ENCODE measurements around the gene LDLRAD3. TPM values are rescaled to one million over a fixed set of nuclear protein-coding genes. Genes with fewer than 3 reads are reported as not detected.
"Not testable (repeated sequence)": the region's sequence is repeated elsewhere in the genome, so short reads cannot be mapped to it uniquely, and the experiment has no call there.

LDLRAD3 gene
- total and polyA plus RNA-seq, 5 experiments from 2014 or later = not detected

DNA sequence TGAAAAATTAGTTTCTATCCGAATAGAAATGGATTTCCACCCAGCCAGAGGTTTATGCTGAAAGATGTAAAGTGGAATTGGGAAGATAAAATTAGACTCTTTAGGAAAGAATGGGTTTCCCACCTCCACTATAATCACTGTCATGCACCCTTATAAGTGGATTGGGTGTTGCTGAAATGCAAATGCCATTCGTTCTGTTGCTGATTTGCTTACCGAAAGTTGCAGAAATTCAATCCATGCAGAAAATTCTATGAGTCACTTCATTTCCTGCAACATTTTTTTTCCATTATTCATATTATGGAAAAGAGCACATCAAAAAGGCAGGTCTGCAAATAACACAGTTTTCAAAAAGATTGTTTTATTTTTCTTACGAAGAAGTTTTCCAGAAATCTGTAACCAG, 65.6 kb downstream of the LDLRAD3 start:
- Mint-ChIP-seq H3K4me1 (peaks cover 0 to 2% (median 0%) of the 10 kb centered on the region in 4 donors), H3K4me3 (no peak overlapping the region), H3K27ac (no peak overlapping the region), H3K36me3 (no peaks in the 10 kb centered on the region), H3K9me3 (peaks cover 0 to 8% (median 2%) of the 10 kb centered on the region in 9 donors), H3K27me3 (peaks cover 6 to 22% (median 12%) of the 10 kb centered on the region in 5 donors)
- POLR2A ChIA-PET = no interaction called here
- DNase-seq (no peak), ATAC-seq (no peak)

DNA sequence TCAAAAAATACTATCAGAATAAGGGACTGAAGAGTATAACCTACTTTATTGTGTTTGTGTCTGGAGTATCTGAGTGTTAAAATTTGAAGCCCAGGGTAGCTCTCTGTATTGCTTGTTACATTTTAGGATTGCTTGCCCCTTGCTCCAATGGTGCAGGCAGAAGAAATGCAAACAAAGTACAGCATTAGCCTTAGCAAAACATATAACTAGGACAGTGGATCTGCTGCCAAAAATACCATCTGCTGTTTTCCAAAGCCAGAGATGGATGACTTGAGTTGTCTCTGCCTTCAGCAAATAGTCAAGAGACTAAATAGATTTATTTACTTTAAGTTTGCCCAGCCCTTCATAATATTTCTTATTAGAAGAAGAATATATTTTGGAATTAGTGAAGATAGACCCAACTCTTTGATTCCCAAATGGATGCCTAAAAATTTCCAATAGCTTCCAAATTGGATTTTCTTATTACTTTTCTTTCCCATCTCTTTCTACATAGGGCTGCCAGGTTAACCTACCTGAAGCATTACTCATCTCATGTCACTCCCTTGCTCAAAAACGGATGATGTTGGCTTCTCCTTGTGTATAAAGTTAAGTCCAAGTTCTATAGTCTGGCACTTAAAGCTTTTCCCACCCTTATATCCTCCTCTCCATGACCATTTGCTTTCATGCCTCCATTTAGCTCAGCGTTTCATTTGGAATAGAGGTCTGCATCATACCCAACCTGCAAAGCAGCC, 66.3 kb downstream of the LDLRAD3 start:
- DNase-seq (no peak), ATAC-seq (no peak)
- Mint-ChIP-seq H3K9me3 (peaks cover 0 to 8% (median 2%) of the 10 kb centered on the region in 9 donors), H3K36me3 (no peaks in the 10 kb centered on the region), H3K27ac (no peak overlapping the region), H3K4me3 (no peak overlapping the region), H3K27me3 (peaks cover 6 to 23% (median 12%) of the 10 kb centered on the region in 5 donors), H3K4me1 (peaks cover 0 to 2% (median 0%) of the 10 kb centered on the region in 4 donors)
- POLR2A ChIA-PET = no interaction called here

DNA sequence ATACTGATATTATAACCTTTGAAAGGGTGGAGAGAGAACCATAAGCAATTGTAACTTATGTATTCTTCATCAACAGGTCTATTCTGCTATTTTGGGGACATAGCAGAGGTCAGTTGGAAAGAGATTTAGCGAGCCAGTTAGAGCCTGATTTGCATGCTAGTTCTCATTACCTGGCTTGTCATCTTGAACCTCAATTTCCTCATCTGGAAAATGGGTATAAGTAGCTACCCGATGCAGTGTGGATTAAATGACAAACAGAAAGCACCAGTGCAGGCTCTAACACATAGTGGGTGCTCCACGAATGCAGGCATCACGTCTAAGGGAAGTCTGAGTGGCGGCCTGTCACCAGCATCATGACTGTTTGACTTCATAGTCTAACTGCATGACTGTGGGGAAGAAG, 67.7 kb downstream of the LDLRAD3 start:
- H3K4me3 Mint-ChIP-seq = no peak overlapping the region
- POLR2A ChIA-PET = no interaction called here

DNA sequence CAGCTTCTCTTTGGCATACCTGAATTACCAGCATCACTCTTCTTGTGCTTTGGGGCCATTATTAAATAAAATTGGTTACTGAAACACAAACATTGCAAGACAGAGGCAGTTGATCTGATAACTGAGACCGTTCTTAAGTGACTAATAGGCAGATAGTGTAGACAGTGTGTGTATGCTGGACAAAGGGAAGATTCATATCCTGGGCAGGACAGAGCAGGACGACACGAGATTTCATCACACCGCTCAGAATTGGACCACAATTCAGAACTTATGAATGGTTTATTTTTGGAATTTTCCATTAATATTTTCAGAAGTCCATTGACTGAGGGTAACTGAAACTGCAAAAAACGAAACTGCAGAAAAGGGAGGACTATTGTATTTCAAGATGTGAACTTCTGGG, 68.6 kb downstream of the LDLRAD3 start:
- ATAC-seq (no peak), DNase-seq (no peak)
- POLR2A ChIA-PET = no interaction called here
- Mint-ChIP-seq H3K27me3 (peaks cover 5 to 18% (median 12%) of the 10 kb centered on the region in 5 donors), H3K4me3 (no peak overlapping the region), H3K9me3 (peaks cover 0 to 2% (median 0%) of the 10 kb centered on the region in 9 donors), H3K27ac (peak overlapping the region in 1 of 10 donors; percentile 68), H3K4me1 (peaks cover 0 to 2% (median 0%) of the 10 kb centered on the region in 4 donors), H3K36me3 (no peaks in the 10 kb centered on the region)

More for the DNA sequence above, 67.7 kb downstream of the LDLRAD3 start:
- Mint-ChIP-seq H3K27me3 (peaks cover 8 to 23% (median 12%) of the 10 kb centered on the region in 5 donors), H3K36me3 (no peaks in the 10 kb centered on the region), H3K4me1 (peaks cover 0 to 2% (median 0%) of the 10 kb centered on the region in 4 donors), H3K9me3 (peaks cover 0 to 2% (median 0%) of the 10 kb centered on the region in 9 donors), H3K27ac (no peak overlapping the region)
- DNase-seq = no peak
- no peak for ATAC-seq

DNA sequence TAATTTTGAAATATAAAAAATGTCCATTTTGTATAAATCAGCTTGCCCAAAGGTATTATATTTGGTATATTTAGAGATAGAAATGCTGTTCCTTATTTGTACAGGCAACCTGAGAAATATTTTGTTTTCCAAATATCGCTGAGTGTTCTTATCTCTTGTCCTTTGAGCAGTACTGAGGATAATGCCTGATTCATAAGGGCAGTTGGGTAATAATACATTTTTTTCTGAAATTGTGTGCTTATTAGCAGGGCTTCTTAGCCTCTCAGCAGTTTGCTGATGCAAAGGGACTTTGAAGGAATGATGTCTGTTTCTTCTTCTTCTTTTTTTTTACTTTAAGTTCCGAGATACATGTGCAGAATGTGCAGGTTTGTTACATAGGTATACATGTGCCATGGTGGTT, 69.1 kb downstream of the LDLRAD3 start:
- H3K27ac Mint-ChIP-seq = no peak overlapping the region
- H3K36me3 Mint-ChIP-seq = no peaks in the 10 kb centered on the region
- DNase-seq (no peak), ATAC-seq (no peak)
- H3K4me1 Mint-ChIP-seq = peaks cover 0 to 2% (median 0%) of the 10 kb centered on the region in 4 donors
- no peak overlapping the region for H3K4me3 Mint-ChIP-seq
- peaks cover 5 to 17% (median 12%) of the 10 kb centered on the region in 5 donors for H3K27me3 Mint-ChIP-seq
- peaks cover 0 to 2% (median 0%) of the 10 kb centered on the region in 9 donors for H3K9me3 Mint-ChIP-seq
- POLR2A ChIA-PET = no interaction called here

DNA sequence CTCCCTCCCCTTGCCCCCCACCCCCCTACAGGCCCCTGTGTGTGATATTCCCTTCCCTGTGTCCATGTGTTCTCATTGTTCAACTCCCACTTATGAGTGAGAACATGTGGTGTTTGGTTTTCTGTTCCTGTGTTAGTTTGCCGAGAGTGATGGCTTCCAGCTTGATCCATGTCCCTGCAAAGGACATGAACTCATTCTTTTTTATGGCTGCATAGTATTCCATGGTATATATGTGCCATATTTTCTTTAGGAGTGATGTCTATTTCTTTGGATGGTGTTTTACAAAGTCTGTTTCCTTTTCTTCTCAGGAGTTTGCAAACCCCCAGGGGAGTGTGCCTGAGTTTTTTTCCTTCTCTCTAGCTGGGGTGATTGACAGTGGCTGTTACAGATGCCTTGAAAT, 69.6 kb downstream of the LDLRAD3 start:
- ATAC-seq, H3K4me1 Mint-ChIP-seq, DNase-seq, H3K27ac Mint-ChIP-seq, POLR2A ChIA-PET, H3K4me3 Mint-ChIP-seq, H3K9me3 Mint-ChIP-seq, H3K36me3 Mint-ChIP-seq: not testable (repeated sequence)
- peaks cover 5 to 18% (median 10%) of the 10 kb centered on the region in 5 donors for H3K27me3 Mint-ChIP-seq

DNA sequence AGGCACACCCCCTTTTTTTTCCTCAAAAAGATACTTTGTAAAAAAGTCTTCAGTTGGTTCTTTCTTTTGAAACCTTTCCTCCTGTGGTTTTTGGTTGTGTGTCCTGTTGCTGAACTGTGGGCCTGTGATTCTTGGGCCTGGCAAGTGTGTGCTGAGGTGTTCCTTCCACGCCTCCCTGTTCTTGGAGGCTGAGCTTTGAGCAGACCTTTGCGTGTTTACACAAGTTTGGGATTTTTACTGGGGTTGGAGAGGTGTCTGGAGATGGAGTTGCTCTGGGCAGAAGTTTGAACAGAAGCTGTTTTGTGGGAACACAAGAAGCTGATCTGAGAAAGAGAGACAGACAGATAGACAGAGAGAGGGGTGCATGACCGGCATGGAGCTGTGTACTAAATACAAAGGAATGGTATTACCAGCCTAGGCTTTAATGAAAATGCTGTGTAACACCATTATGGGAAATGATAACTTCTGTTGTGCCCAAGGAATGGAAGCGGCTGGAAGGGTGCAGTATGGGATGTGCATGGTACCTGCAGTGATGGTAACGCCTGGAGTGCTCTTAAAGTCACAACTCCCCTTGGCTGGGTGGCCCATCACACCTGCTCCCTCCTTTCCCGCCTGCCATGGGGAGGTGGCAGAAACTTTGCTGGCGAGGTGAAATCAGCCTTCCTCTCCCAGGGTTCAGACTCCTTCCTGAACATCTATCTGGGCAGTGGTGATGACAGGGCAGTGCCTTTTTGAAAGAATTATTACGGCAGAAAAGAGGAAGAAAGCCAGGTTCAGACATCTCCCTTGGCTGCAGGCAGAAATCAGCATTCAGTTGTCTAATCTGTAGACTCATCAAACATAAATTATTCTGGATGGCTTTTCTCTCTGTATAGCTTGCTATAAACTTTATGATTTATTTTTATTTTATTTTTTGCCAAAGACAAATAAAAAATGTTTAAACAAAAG, 70.4 kb downstream of the LDLRAD3 start:
- ATAC-seq = no peak

DNA sequence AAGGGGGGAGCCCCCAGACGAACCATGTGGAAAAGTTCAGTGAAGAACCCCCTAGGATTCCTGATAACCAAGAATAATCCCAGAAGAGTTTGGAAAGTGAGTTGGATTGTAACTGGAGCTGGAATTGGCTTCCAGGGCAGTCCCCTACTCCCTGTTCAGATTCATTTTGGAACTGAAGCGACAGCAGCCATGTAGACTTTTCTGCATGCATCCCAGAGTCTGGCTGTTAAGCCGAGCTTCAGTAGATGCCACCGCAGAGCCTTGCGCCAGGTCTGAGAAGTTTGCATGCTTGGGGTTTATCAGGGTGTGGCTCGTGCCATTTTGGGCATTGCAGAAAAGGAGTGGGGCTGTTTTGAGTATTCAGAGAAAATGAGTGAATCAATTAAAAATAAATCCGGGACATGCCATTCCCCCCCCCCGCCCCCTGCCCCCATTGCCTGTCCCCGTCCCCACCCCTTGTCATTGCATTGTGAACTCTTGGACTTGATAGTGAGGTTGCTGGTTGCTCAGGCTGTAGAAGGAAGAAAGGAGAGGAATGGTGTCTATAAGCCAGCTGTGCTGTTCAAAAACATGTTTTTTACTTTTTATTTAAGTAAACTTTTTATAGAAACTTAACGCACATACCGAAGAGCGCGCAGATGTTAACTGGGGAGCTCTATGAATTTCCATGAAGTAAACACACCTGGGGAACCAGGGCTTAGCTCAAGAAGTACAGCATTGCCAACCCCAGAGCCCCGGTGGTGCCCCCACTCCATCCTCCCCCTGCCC, 71.2 kb downstream of the LDLRAD3 start:
- peaks cover 0 to 2% (median 0%) of the 10 kb centered on the region in 4 donors for H3K4me1 Mint-ChIP-seq
- H3K4me3 Mint-ChIP-seq = no peak overlapping the region
- H3K9me3 Mint-ChIP-seq = peaks cover 0 to 2% (median 0%) of the 10 kb centered on the region in 9 donors
- DNase-seq (no peak), ATAC-seq (no peak)
- H3K36me3 Mint-ChIP-seq = no peaks in the 10 kb centered on the region
- peaks cover 3 to 23% (median 12%) of the 10 kb centered on the region in 5 donors for H3K27me3 Mint-ChIP-seq
- POLR2A ChIA-PET = no interaction called here
- peak overlapping the region in 1 of 10 donors; percentile 40 for H3K27ac Mint-ChIP-seq

More for the DNA sequence above, 70.4 kb downstream of the LDLRAD3 start:
- Mint-ChIP-seq H3K27me3 (peaks cover 3 to 21% (median 10%) of the 10 kb centered on the region in 5 donors), H3K9me3 (peaks cover 0 to 2% (median 0%) of the 10 kb centered on the region in 9 donors), H3K4me3 (no peak overlapping the region), H3K4me1 (peaks cover 0 to 2% (median 0%) of the 10 kb centered on the region in 4 donors), H3K27ac (no peak overlapping the region), H3K36me3 (no peaks in the 10 kb centered on the region)
- POLR2A ChIA-PET = no interaction called here
- DNase-seq = no peak

DNA sequence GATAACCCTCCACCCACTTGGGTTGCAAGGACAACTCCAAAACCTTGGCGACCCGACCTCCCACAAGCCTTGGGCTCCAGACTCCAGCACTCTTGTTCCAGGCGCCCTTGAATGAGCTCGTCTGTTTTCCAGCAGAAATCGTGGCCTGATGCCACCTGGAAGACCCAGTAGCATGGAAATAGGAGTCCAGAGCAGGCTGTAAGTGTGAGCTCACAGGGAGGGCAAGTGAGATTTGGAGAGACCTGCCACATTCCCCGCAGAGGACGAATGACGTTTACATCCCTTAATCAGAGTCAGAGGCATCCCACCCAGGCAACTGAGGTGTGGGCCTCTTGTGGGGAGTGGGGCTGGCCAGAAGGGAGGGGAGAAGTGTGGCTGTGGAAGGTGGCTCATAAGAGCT, 71.9 kb downstream of the LDLRAD3 start:
- no peaks in the 10 kb centered on the region for H3K36me3 Mint-ChIP-seq
- POLR2A ChIA-PET = no interaction called here
- DNase-seq (no peak), ATAC-seq (no peak)
- H3K27me3 Mint-ChIP-seq = peaks cover 5 to 29% (median 13%) of the 10 kb centered on the region in 5 donors
- H3K9me3 Mint-ChIP-seq = peaks cover 0 to 2% (median 0%) of the 10 kb centered on the region in 9 donors
- H3K27ac Mint-ChIP-seq = no peak overlapping the region
- H3K4me1 Mint-ChIP-seq = peaks cover 0 to 2% (median 0%) of the 10 kb centered on the region in 4 donors
- H3K4me3 Mint-ChIP-seq = no peak overlapping the region

DNA sequence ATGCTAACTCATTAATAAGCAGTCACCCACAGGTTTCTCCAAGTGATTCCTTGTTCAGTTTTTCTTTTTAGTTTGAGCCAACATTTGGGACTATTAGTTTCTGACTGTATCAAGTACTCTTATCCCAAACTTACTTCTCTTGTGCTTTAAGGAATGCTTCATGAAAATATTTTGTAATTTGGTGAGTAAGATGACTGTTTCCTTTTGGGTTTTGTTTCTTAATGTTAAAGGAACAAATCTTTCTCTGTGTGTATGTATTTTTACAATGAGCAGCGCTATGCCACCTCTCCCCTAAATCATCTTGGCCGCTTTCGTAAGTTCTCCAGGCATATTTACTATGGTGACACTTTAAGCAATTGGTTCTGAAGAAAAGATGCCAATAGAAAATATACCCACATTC, 72.4 kb downstream of the LDLRAD3 start:
- peaks cover 0 to 2% (median 0%) of the 10 kb centered on the region in 4 donors for H3K4me1 Mint-ChIP-seq
- peaks cover 8 to 34% (median 15%) of the 10 kb centered on the region in 5 donors for H3K27me3 Mint-ChIP-seq
- no peaks in the 10 kb centered on the region for H3K36me3 Mint-ChIP-seq
- H3K4me3 Mint-ChIP-seq = no peak overlapping the region
- POLR2A ChIA-PET = no interaction called here
- H3K27ac Mint-ChIP-seq = no peak overlapping the region
- peaks cover 0 to 2% (median 0%) of the 10 kb centered on the region in 9 donors for H3K9me3 Mint-ChIP-seq
- no peak for ATAC-seq
- no peak for DNase-seq

DNA sequence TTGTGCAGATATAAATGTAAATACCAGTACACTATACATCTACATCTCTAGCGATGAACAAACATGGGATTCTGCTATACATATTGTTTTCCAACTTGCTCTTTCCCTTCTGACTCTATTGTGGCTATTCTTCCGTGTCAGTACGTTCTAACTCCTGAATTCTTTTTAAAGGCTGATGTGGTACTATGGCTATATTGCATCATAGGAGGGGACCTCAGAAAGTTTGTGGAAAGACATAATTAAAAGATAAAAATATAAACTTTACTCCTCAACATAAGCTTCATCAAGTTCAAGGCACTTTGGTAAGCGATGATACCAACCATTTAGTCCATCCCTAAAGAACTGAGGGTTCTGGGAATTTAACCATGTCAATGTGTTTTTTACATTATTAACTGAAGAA, 72.8 kb downstream of the LDLRAD3 start:
- Mint-ChIP-seq H3K36me3 (no peaks in the 10 kb centered on the region), H3K9me3 (peaks cover 0 to 2% (median 0%) of the 10 kb centered on the region in 9 donors), H3K4me1 (peaks cover 0 to 2% (median 0%) of the 10 kb centered on the region in 4 donors), H3K27me3 (peaks cover 9 to 35% (median 16%) of the 10 kb centered on the region in 5 donors), H3K4me3 (no peak overlapping the region), H3K27ac (no peak overlapping the region)
- POLR2A ChIA-PET = no interaction called here
- DNase-seq (no peak), ATAC-seq (no peak)

DNA sequence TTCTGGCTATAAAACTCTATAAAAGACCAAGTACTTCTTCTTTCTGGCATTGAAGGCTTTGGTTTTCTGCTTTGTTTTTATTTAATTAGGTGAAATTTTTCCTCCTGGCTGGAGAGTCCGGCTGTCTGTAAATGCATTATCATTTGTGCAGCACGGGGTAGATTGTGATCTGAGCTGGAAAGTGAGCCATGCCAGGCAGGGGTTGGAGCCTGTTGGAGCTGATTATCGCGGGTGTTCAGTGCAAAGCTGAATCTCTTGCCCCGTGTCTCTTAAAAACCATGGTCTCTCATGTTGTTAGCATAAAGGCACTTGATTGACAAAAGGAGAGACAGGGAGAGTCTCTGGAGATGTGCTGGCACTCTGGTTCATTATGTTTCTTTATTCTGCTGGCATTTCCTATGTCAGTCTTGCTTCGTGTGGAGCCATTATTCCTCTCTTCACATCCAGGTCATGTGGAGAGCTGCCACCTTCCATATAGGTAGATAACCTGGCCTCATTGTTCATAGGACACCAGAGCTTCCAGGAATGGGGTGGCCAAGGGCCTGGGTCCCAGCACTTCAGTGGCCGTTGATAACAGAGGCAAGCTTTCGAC, 75.2 kb downstream of the LDLRAD3 start:
- no peaks in the 10 kb centered on the region for H3K36me3 Mint-ChIP-seq
- peaks cover 0 to 2% (median 0%) of the 10 kb centered on the region in 9 donors for H3K9me3 Mint-ChIP-seq
- no peaks in the 10 kb centered on the region for H3K4me1 Mint-ChIP-seq
- peaks cover 6 to 28% (median 19%) of the 10 kb centered on the region in 5 donors for H3K27me3 Mint-ChIP-seq
- no peak overlapping the region for H3K4me3 Mint-ChIP-seq
- ATAC-seq (no peak), DNase-seq (no peak)
- POLR2A ChIA-PET = no interaction called here
- no peak overlapping the region for H3K27ac Mint-ChIP-seq
